ENCODE measurements around the gene MARF1. TPM values are rescaled to one million over a fixed set of nuclear protein-coding genes. Genes with fewer than 3 reads are reported as not detected.

Gene MARF1
- total RNA-seq, 4 donors from 2014 or later: 45.6 to 57.1 (median 50.9) TPM

DNA sequence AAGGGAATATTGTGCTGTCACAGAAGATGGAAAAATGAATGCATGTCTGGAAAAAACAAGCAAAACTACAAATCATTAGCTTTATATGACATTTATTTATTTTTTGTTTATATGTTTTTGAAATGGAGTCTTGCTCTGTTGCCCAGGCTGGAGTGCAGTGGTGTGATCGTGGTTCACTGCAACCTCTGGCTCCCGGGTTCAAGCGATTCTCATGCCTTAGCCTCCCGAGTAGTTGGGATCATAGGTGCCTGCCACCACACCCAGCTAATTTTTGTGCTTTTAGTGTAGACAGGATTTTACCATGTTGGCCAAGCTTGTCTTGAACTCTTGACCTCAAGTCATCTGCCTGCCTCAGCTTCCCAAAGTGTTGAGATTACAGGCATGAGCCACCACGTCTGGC lies 15.6 kb upstream of the MARF1 start:
- TF ChIP-seq, protein P1, sequence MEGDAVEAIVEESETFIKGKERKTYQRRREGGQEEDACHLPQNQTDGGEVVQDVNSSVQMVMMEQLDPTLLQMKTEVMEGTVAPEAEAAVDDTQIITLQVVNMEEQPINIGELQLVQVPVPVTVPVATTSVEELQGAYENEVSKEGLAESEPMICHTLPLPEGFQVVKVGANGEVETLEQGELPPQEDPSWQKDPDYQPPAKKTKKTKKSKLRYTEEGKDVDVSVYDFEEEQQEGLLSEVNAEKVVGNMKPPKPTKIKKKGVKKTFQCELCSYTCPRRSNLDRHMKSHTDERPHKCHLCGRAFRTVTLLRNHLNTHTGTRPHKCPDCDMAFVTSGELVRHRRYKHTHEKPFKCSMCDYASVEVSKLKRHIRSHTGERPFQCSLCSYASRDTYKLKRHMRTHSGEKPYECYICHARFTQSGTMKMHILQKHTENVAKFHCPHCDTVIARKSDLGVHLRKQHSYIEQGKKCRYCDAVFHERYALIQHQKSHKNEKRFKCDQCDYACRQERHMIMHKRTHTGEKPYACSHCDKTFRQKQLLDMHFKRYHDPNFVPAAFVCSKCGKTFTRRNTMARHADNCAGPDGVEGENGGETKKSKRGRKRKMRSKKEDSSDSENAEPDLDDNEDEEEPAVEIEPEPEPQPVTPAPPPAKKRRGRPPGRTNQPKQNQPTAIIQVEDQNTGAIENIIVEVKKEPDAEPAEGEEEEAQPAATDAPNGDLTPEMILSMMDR (IDR thresholded peaks at IDR 0.05; ENCODE audit: low read depth): no peak

DNA sequence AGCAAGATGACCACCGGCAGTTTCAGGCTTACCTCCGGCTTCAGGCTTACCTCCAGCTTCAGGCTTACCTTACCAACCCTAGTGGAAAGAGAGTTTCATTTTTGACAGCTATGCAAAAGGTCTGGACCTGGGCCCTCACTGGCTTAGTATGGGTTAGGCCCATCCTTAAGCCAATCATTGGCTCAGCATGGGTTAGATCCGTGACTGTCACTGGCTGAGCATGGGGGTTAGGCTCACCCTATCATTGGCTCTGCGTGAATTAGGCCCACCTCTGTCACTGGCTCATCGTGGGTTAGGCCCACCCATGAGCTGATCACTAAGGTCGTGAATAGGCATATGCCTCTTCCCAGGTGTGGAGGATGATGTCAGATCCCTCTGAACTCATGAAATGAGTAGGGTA lies 15.2 kb upstream of the MARF1 start:
- TF ChIP-seq, protein P1 (IDR thresholded peaks at IDR 0.05; ENCODE audit: low read depth): no peak

DNA sequence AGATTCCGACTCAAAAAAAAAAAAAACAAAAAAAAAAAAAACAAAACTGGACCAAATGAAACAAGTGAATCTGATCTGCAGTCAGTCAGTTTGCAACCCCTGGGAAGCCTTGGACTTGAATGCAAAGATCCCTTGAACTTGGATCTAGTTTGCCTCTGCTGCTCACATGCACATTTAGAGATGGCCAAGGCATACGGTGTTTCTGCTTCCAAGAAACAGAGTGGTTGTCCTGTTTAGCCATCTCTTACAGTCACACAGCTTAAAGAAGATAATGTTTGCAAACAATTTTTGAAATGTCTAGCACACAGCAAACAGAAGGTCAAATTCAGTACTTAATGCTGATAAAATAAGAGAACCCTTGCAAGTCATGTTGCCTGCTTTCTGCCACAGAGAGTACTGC lies 11.6 kb upstream of the MARF1 start:
- TF ChIP-seq, protein P1 (IDR thresholded peaks at IDR 0.05; ENCODE audit: low read depth): no peak

DNA sequence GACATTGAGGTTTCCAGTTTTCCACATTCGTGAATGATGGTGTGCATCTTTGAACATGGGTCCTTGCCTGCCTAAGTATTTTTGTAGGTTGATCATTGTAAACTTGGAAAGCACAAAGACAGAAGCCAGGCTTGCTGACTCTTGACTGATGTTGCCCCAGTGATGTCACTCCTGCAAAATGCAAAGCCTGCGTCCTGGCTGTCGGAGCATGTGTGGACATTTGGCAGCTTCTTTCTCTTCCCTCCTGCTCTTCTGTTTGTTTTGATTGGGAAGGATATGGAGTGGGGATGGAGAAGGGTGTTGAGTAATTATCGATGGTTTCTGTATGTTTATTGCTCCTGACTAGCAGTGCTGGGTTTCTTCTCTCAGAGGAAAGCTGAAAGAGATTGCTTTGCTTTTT lies 10.3 kb upstream of the MARF1 start:
- TF ChIP-seq, protein P1 (IDR thresholded peaks at IDR 0.05; ENCODE audit: low read depth): no peak

DNA sequence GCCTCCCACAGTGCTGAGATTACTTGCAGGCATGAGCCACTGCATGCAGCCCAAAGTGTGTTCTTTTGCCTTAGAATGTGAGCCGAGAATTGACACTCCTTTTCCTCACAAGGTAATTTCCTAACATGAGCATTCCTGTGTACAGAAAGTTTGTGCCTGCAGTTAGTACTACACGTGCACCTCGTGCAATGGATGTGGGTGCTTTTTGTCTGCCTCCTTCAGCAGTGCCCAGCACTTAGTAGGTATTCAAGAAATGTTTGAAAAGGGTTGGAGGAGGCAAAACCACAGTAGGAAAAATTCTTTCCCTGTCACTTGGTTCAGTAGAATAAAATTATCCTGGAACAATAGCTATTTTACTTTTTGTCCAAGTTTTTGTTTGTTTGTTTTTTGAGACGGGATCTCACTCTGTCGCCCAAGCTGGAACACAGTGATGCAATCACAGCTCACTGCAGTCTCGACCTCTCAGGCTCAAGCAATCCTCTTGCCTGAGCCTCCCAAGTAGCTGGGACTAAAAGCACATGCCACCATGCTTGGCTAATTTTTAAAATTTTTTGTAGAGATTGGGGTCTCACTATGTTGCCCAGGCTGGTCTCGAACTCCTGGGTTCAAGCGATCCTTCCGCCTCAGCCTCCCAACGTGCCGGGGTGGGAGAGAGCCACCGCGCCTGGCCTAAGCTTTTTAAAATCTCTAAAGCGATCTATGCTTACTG lies 9.5 kb upstream of the MARF1 start:
- TF ChIP-seq, protein P1 (IDR thresholded peaks at IDR 0.05; ENCODE audit: low read depth): no peak

DNA sequence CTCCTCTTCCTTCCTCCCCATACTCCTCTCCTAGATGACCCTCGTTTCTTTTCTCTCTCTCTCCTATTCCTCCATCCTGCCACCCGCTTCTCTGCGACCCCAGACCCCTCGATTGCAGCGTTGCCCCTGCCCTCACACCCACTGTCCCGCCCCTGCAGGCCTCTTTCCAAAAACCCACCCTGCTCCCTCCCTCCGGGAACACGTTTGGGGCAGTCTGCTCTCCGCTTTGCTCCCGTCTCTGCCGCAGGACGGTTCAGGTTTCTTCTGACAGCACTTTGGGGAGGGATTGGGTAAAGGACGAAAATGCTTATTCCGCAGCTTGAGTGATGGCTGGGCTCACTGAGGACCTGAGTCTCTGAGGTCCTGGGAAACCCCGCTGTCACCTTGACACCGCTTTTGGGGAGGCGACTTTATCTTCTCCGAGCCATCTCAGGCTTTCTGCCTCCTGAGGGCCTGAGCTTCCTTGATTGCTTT lies 7.8 kb upstream of the MARF1 start:
- TF ChIP-seq, protein P1 (IDR thresholded peaks at IDR 0.05; ENCODE audit: low read depth): no peak

DNA sequence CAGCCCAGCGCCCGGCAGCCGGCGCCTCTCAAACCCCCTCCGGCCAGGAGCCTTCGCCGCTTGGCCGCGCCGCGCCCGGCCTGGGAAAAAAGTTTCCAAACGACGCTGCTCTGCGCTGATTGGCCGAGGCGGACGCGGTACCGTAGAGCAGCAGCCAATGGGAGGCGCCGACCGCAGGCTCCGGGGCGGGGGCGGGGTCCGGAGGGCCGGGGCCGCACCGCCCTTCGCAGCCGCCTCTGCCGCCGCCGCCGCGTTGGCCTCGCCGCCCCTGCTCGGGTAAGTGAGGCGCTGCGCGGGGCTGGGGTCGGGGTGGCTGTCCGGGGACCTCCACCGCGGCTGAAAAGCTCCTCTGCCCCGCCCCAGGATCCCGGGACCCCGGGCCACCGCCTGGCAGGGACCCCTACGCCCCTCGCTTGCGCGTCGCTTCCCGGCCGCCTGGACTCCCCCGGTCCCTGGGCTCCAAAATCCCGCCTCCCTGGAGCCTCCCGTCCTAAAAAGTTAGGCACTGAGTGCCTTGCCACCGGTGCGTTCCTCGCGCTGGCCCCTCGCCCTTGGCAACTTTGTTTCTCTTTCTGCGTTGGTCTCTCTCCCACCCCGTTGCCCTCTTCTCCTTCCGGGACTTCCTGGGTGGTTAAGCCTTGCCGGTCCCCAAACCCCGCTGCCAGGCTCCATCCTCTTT lies 7.2 kb upstream of the MARF1 start, which contains the start of gene NDE1:
TSS of gene NDE1 (plus strand) at position 227 of the 679 bp plus-strand sequence. CDS start 14,534 bp downstream, outside the sequence.
- TF ChIP-seq, protein P1 (IDR thresholded peaks at IDR 0.05; ENCODE audit: low read depth): no peak

All from subcutaneous adipose tissue (tissue), 4 donors.